Esophagus muscularis mucosa (tissue), 4 donors: Measurements from ENCODE around the gene SH3RF3. TPM values are rescaled to one million over a fixed set of nuclear protein-coding genes. Genes with fewer than 3 reads are reported as not detected.

Experiments used
- DNase-seq: peaks from one replicate; pipeline ENCODE4 v3.0.0-alpha.2; 2017; ENCODE audit errors: extremely low spot score
- H3K27ac ChIP-seq, 4 donors: fragments of 200-600 bp; sonication (generic); replicated peaks in 1 of 4; 1 replicate in 3 of 4; 2 replicates in 1 of 4; pipeline ENCODE4 v1.5.1; 2016 to 2019; ENCODE audit warnings: mild to moderate bottlenecking in 1 of 4
- H3K27me3 ChIP-seq, 4 donors: fragments of 200-600 bp; sonication (generic); one replicate each; pipeline versions ENCODE4 v1.5.1 to v1.6.0; 2016 to 2019
- H3K36me3 ChIP-seq, 4 donors: fragments of 200-600 bp; sonication (generic); one replicate each; pipeline ENCODE4 v1.5.1; 2016 to 2019
- H3K4me1 ChIP-seq, 4 donors: fragments of 200-600 bp; sonication (generic); one replicate each; pipeline ENCODE4 v1.5.1; 2016 to 2019
- H3K4me3 ChIP-seq, 4 donors: fragments of 200-600 bp; sonication (generic); 1 replicate in 2 of 4; 2 replicates in 2 of 4; pipeline ENCODE4 v1.5.1; 2016 to 2019; ENCODE audit warnings: mild to moderate bottlenecking in 4 of 4, moderate library complexity in 1 of 4
- H3K9me3 ChIP-seq, 4 donors: fragments of 200-600 bp; sonication (generic); 1 replicate in 3 of 4; 2 replicates in 1 of 4; pipeline ENCODE4 v1.5.1; 2016 to 2019
- CTCF ChIP-seq, 3 experiments: fragments of 200-600 bp in 2 of 3; fragments of 450-650 bp in 1 of 3; sonication (generic) in 2 of 3; IDR thresholded peaks; one replicate each; pipeline ENCODE4 v1.5.1; 2017 to 2019; ENCODE audit warnings: antibody characterized with exemption in 3 of 3, mild to moderate bottlenecking in 2 of 3, moderate library complexity in 1 of 3
- EP300 ChIP-seq: sonication (generic); formaldehyde crosslinking; IDR thresholded peaks from one replicate; pipeline ENCODE4 v1.6.1; 2017; ENCODE audit warnings: antibody characterized with exemption
- POLR2A ChIP-seq: fragments of 450-650 bp; IDR thresholded peaks from one replicate; pipeline ENCODE4 v1.6.1; 2017; ENCODE audit warnings: antibody characterized with exemption, moderate library complexity, mild to moderate bottlenecking, low read depth
- POLR2AphosphoS5 ChIP-seq, 2 donors: sonication (generic); formaldehyde crosslinking; IDR thresholded peaks; one replicate each; pipeline ENCODE4 v1.6.1; 2017; ENCODE audit warnings: antibody characterized with exemption in 2 of 2
- WGBS: methylation state at CpG from one replicate; pipeline ENCODE4 v1.1.5; 2018; 5-methylcytosine and 5-hydroxymethylcytosine counted together
- intact Hi-C: fragments of 100-400 bp; cut with DNase I; formaldehyde crosslinking; loops from one replicate; pipeline ENCODE4 v1.15.1; 2023
- total RNA-seq, 4 donors: library from RNA; depleted of rRNA; stranded (reverse); fragments of >200 nt; gene quantifications; one replicate each; pipeline versions ENCODE4 v1.1.0 to v1.2.1, GENCODE V29; 2016

Gene SH3RF3
- total RNA-seq, 4 donors from 2014 or later: 6.3 to 17.5 (median 11.3) TPM

GRCh38 chr2:109458512-109458911 is 329.5 kb downstream of the SH3RF3 start:
- WGBS: 100% methylated on average over 1 of the region's 1 CpG
- Histone ChIP-seq H3K27me3 (no peaks in the 10 kb centered on the region), H3K4me1 (peaks cover 6 to 12% (median 9%) of the 10 kb centered on the region in 4 donors), H3K36me3 (peaks cover 0 to 15% (median 5%) of the 10 kb centered on the region in 4 donors), H3K27ac (peak overlapping the region in 1 of 4 donors; percentile 2), H3K9me3 (no peaks in the 10 kb centered on the region), H3K4me3 (no peak overlapping the region)
- no peak for DNase-seq
- no peak for TF ChIP-seq CTCF (IDR thresholded peaks at IDR 0.05)
- no peak for TF ChIP-seq POLR2AphosphoS5 (IDR thresholded peaks at IDR 0.05)
- no peak for TF ChIP-seq EP300
- no peak for TF ChIP-seq POLR2A
- intact Hi-C loops: no loop called here

GRCh38 chr2:109459485-109459884 is 330.5 kb downstream of the SH3RF3 start:
- intact Hi-C loops: no loop called here
- 98% methylated on average over 6 of the region's 6 CpGs for WGBS
- no peak for DNase-seq
- H3K27me3 ChIP-seq: no peaks in the 10 kb centered on the region
- TF ChIP-seq EP300: no peak
- no peak for TF ChIP-seq CTCF (IDR thresholded peaks at IDR 0.05)
- no peak for TF ChIP-seq POLR2A
- TF ChIP-seq POLR2AphosphoS5 (IDR thresholded peaks at IDR 0.05): no peak
- H3K9me3 ChIP-seq: no peaks in the 10 kb centered on the region
- peaks cover 0 to 12% (median 5%) of the 10 kb centered on the region in 4 donors for H3K36me3 ChIP-seq
- H3K4me3 ChIP-seq: no peak overlapping the region
- H3K4me1 ChIP-seq: peaks cover 6 to 12% (median 9%) of the 10 kb centered on the region in 4 donors
- H3K27ac ChIP-seq: peak overlapping the region in 1 of 4 donors; percentile 39

- no peak for DNase-seq
- TF ChIP-seq POLR2A (no peak), POLR2AphosphoS5 (IDR thresholded peaks at IDR 0.05) (no peak), EP300 (no peak), CTCF (IDR thresholded peaks at IDR 0.05) (no peak)
- intact Hi-C loops: no loop called here
- Histone ChIP-seq H3K27me3 (no peaks in the 10 kb centered on the region), H3K36me3 (peaks cover 0 to 10% (median 3%) of the 10 kb centered on the region in 4 donors), H3K27ac (no peak overlapping the region), H3K4me1 (peaks cover 6 to 10% (median 9%) of the 10 kb centered on the region in 4 donors), H3K9me3 (no peaks in the 10 kb centered on the region), H3K4me3 (no peak overlapping the region)
- 92% methylated on average over 3 of the region's 4 CpGs for WGBS
Observed at GRCh38 chr2:109460553-109461324, 331.7 kb downstream of the SH3RF3 start.

- Histone ChIP-seq H3K27me3 (no peaks in the 10 kb centered on the region), H3K9me3 (no peaks in the 10 kb centered on the region), H3K4me1 (peaks cover 0 to 7% (median 0%) of the 10 kb centered on the region in 4 donors), H3K27ac (no peak overlapping the region), H3K36me3 (peaks cover 0 to 6% (median 0%) of the 10 kb centered on the region in 4 donors), H3K4me3 (no peak overlapping the region)
- intact Hi-C loops: no loop called here
- WGBS: 93% methylated on average over 6 of the region's 6 CpGs
- no peak for DNase-seq
- TF ChIP-seq CTCF (IDR thresholded peaks at IDR 0.05): no peak
Observed at GRCh38 chr2:109463236-109463635, 334.2 kb downstream of the SH3RF3 start.
